HepG2 (cell line): Measurements from ENCODE around the gene PUS7. TPM values are rescaled to one million over a fixed set of nuclear protein-coding genes. Genes with fewer than 3 reads are reported as not detected.
"Not testable (repeated sequence)": the region's sequence is repeated elsewhere in the genome, so short reads cannot be mapped to it uniquely, and the experiment has no call there.

Experiments
- ATAC-seq: fragments of 200-7000 bp; cut with Tn5 transposase; 3 replicates; pipeline ENCODE4 v1.9.1; 2020; ENCODE audit warnings: mild to moderate bottlenecking, moderate library complexity
- BruUV-seq: library from RNA; stranded (reverse); fragments of 400-500 nt; replicated peaks from 2 replicates; lab custom pipeline; 2021; lab: Mats Ljungman, UMichigan
- CTCF ChIA-PET: fragments of 300-600 bp; formaldehyde crosslinking; extraction: SDS; loops from one replicate; lab custom pipeline; 2021; ENCODE audit warnings: low total read pairs, inconsistent platforms, low intra/inter-chr PET ratio; lab: Yijun Ruan, JAX
- POLR2A ChIA-PET: fragments of 350-600 bp; sonication (Branson Sonifier 250); formaldehyde crosslinking; loops from one replicate; lab custom pipeline; 2020; ENCODE audit warnings: antibody characterized with exemption, inconsistent platforms; lab: Yijun Ruan, JAX
- DNase-seq: peaks from one replicate; pipeline ENCODE4 v3.0.0-alpha.2; 2015; ENCODE audit warnings: low spot score
- FAIRE-seq: peaks from 3 replicates; lab custom pipeline; 2011; peaks lifted over from hg19 to GRCh38; lab: Jason Lieb, UNC
- H2AFZ ChIP-seq: one replicate; pipeline ENCODE4 v1.6.1; 2011; ENCODE audit warnings: low read length, inconsistent platforms
- H3K27ac ChIP-seq: fragments of 300-600 bp; 3 replicates; pipeline ENCODE4 v1.8.0; 2011; ENCODE audit warnings: mixed run types, mild to moderate bottlenecking, mixed read lengths, low read length, inconsistent platforms; ENCODE audit not compliant: insufficient read depth; ENCODE audit errors: extremely low read length
- H3K27me3 ChIP-seq, 2 experiments: fragments of 200-600 bp in 1 of 2; 2 replicates in 1 of 2; 3 replicates in 1 of 2; pipeline versions ENCODE4 v1.6.0 to v1.8.0; 2011; ENCODE audit warnings: low read length in 2 of 2, mild to moderate bottlenecking in 2 of 2, moderate library complexity in 2 of 2, inconsistent platforms in 1 of 2; ENCODE audit not compliant: insufficient read depth in 2 of 2, control insufficient read depth in 1 of 2
- H3K36me3 ChIP-seq, 2 experiments: fragments of 200-600 bp in 1 of 2; replicated peaks in 1 of 2; 2 replicates in 1 of 2; 3 replicates in 1 of 2; pipeline versions ENCODE4 v1.5.1 to v1.8.0; 2011; ENCODE audit warnings: low read length in 2 of 2, inconsistent platforms in 1 of 2; ENCODE audit not compliant: insufficient read depth in 2 of 2, control insufficient read depth in 1 of 2
- H3K4me1 ChIP-seq: 2 replicates; pipeline ENCODE4 v1.5.1; 2012; ENCODE audit warnings: low read length, inconsistent platforms; ENCODE audit not compliant: insufficient read depth
- H3K4me2 ChIP-seq: 2 replicates; pipeline ENCODE4 v1.6.0; 2011; ENCODE audit warnings: low read depth, low read length, inconsistent platforms
- H3K4me3 ChIP-seq, 3 experiments: fragments of 200-600 bp in 1 of 3; sonication (generic), shearing (Covaris generic) in 1 of 3; replicated peaks in 1 of 3; 2 replicates each; pipeline ENCODE4 v1.5.1; 2011 to 2016; ENCODE audit warnings: low read length in 3 of 3, inconsistent platforms in 2 of 3, low read depth in 2 of 3, mild to moderate bottlenecking in 2 of 3, control low read depth in 1 of 3, mixed read lengths in 1 of 3; ENCODE audit not compliant: insufficient read depth in 1 of 3
- H3K79me2 ChIP-seq: one replicate; pipeline ENCODE4 v1.6.1; 2011; ENCODE audit warnings: low read length, inconsistent platforms; ENCODE audit not compliant: insufficient read depth
- H3K9ac ChIP-seq: 2 replicates; pipeline ENCODE4 v1.6.0; 2011; ENCODE audit warnings: mild to moderate bottlenecking, low read depth, low read length, inconsistent platforms; ENCODE audit not compliant: insufficient read depth
- H3K9me3 ChIP-seq: 2 replicates; pipeline ENCODE4 v1.5.1; 2012; ENCODE audit warnings: mild to moderate bottlenecking, low read length
- H4K20me1 ChIP-seq: 2 replicates; pipeline ENCODE4 v1.6.0; 2011; ENCODE audit warnings: inconsistent platforms, mild to moderate bottlenecking, low read length, moderate library complexity; ENCODE audit not compliant: insufficient read depth
- DMAP1 ChIP-seq: IDR thresholded peaks from 2 replicates; pipeline ENCODE4 v1.6.1; 2016
- FOXA3 ChIP-seq: IDR thresholded peaks from 2 replicates; pipeline ENCODE4 v1.6.1; 2016; ENCODE audit warnings: missing genetic modification reagents, missing compliant biosample characterization
- FOXK2 ChIP-seq: fragments of 450-650 bp; IDR thresholded peaks from 2 replicates; pipeline ENCODE4 v1.6.1; 2016
- GATAD2A ChIP-seq: IDR thresholded peaks from 2 replicates; pipeline ENCODE4 v1.6.1; 2016
- IKZF1 ChIP-seq: fragments of 450-650 bp; IDR thresholded peaks from 2 replicates; pipeline ENCODE4 v1.7.1; 2016
- PAF1 ChIP-seq: IDR thresholded peaks from 2 replicates; pipeline ENCODE4 v1.6.1; 2016; ENCODE audit warnings: missing genetic modification reagents, missing compliant biosample characterization
- ZNF142 ChIP-seq: sonication (generic); formaldehyde crosslinking; IDR thresholded peaks from 2 replicates; pipeline ENCODE4 v1.4.0; 2020; ENCODE audit warnings: missing genetic modification reagents
- ZNF501 ChIP-seq: sonication (generic); formaldehyde crosslinking; IDR thresholded peaks from 2 replicates; pipeline ENCODE4 v1.5.1; 2020; ENCODE audit warnings: mild to moderate bottlenecking, moderate library complexity, missing genetic modification reagents
- ZNF788 ChIP-seq: sonication (generic); formaldehyde crosslinking; IDR thresholded peaks from 2 replicates; pipeline ENCODE4 v1.5.0; 2020; ENCODE audit warnings: mild to moderate bottlenecking, missing genetic modification reagents, borderline replicate concordance
- WGBS: methylation state at CpG from one replicate; pipeline ENCODE4 v1.1.6; 2017; ENCODE audit warnings: low lambda C conversion rate; 5-methylcytosine and 5-hydroxymethylcytosine counted together
- in situ Hi-C: cut with HindIII; loops from 2 replicates; pipeline ENCODE4 v1.10.0; 2017; ENCODE audit warnings: low pct_unique_long_range_greater_than_20kb; ENCODE audit not compliant: extremely low pct_ligation_motif_present
- intact Hi-C: fragments of 100-400 bp; cut with micrococcal nuclease; formaldehyde crosslinking; loops from one replicate; pipeline ENCODE4 v1.10.0; 2022; ENCODE audit not compliant: unreplicated experiment
- polyA plus RNA-seq, 8 experiments: library from polyadenylated mRNA; depleted of rRNA in 3 of 8; stranded (reverse) in 7 of 8; unstranded in 1 of 8; fragments of >200 nt; fragmentation: Illumina TruSeq in 4 of 8; extraction: Trizol in 4 of 8; gene quantifications; 2 replicates each; pipeline versions ENCODE4 v1.2.1 to v1.2.3, GENCODE V29; 2011 to 2016; ENCODE audit warnings: low read depth in 4 of 8, missing spikeins in 1 of 8, mixed read lengths in 1 of 8; ENCODE audit not compliant: insufficient read depth in 1 of 8
- total RNA-seq, 5 experiments: library from RNA; depleted of rRNA; stranded (reverse); fragments of >200 nt; fragmentation: Illumina TruSeq; extraction: Trizol; gene quantifications; 2 replicates each; pipeline ENCODE4 v1.2.3, GENCODE V29; 2016; ENCODE audit warnings: low read depth in 1 of 5
- TF ChIP-seq, protein P1 (sequence below): sonication (generic); formaldehyde crosslinking; conservative IDR thresholded peaks from 2 replicates; pipeline ENCODE4 v1.4.0; 2020; ENCODE audit warnings: missing genetic modification reagents

The PUS7 gene
- total and polyA plus RNA-seq, 2 of the 13 experiments (the other 11 are each of a cell fraction or from before 2014, with no cell fraction given): 14.4 to 41.2 TPM

DNA sequence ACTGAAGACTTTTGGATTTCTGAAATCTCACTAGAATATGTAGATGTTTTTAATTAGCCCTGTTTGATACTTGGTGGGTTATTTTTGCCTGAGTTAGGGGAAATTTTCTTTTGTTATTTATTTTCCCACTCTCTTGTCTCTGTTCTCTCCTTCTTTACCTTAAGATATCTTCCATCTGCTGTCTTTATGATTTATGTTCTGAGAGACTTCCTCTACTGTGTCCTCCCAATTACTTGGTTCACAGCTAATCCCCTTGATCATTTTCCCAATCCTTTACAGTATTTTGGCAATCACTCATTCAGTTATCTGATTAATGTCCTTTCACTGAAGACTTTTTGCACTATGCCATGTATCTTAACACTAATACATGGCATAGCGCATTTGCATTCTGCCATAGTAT, 83.8 kb downstream of the PUS7 start:
- no peak for ATAC-seq
- Histone ChIP-seq H3K9me3 (no peaks in the 10 kb centered on the region), H3K9ac (no peak overlapping the region), H3K36me3 (no peaks in the 10 kb centered on the region), H2AFZ (no peak overlapping the region), H3K27ac (no peak overlapping the region), H3K79me2 (no peaks in the 10 kb centered on the region), H3K27me3 (no peaks in the 10 kb centered on the region), H4K20me1 (no peaks in the 10 kb centered on the region), H3K4me2 (peak overlapping the region; percentile 39; the same call in 1 of the 2 replicates), H3K4me3 (no peak overlapping the region), H3K4me1 (peaks cover 15% of the 10 kb centered on the region; the same call in 1 of the 2 replicates)
- ChIA-PET CTCF (no interaction called here), POLR2A (no interaction called here)
- BruUV-seq: no TSS peak
- intact Hi-C loops (no loop called here), in situ Hi-C loops (no loop called here)
- TF ChIP-seq FOXK2 (no peak), FOXA3 (CRISPR knock-in tag) (no peak), ZNF501 (CRISPR knock-in tag) (no peak), PAF1 (CRISPR knock-in tag) (no peak), GATAD2A (CRISPR knock-in tag) (no peak), ZNF142 (CRISPR knock-in tag) (no peak), DMAP1 (CRISPR knock-in tag) (no peak), IKZF1 (no peak), ZNF788 (CRISPR knock-in tag) (no peak)
- TF ChIP-seq, protein P1, sequence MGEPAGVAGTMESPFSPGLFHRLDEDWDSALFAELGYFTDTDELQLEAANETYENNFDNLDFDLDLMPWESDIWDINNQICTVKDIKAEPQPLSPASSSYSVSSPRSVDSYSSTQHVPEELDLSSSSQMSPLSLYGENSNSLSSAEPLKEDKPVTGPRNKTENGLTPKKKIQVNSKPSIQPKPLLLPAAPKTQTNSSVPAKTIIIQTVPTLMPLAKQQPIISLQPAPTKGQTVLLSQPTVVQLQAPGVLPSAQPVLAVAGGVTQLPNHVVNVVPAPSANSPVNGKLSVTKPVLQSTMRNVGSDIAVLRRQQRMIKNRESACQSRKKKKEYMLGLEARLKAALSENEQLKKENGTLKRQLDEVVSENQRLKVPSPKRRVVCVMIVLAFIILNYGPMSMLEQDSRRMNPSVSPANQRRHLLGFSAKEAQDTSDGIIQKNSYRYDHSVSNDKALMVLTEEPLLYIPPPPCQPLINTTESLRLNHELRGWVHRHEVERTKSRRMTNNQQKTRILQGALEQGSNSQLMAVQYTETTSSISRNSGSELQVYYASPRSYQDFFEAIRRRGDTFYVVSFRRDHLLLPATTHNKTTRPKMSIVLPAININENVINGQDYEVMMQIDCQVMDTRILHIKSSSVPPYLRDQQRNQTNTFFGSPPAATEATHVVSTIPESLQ (CRISPR knock-in tag): no peak
- no peak for FAIRE-seq
- no peak for DNase-seq
- 92% methylated on average over 1 of the region's 1 CpG for WGBS

GRCh38 chr7:105437356-105437755, 84.7 kb downstream of the PUS7 start:
- CTCF ChIA-PET, H3K79me2 ChIP-seq, H4K20me1 ChIP-seq, H3K9me3 ChIP-seq, H3K27ac ChIP-seq, H3K4me3 ChIP-seq, POLR2A ChIA-PET, H3K9ac ChIP-seq, DNase-seq, H3K27me3 ChIP-seq, BruUV-seq, in situ Hi-C loops, H3K36me3 ChIP-seq, H2AFZ ChIP-seq, FAIRE-seq, ATAC-seq, intact Hi-C loops, H3K4me2 ChIP-seq: not testable (repeated sequence)
- WGBS: 47% methylated on average over 6 of the region's 6 CpGs
- H3K4me1 ChIP-seq: peaks cover 15% of the 10 kb centered on the region; the same call in 1 of the 2 replicates
